CD4-positive, alpha-beta T cell treated with Interleukin-1 beta for 1 hour (primary cell): ENCODE data around the gene IL31.
"Not testable (repeated sequence)": the region's sequence is repeated elsewhere in the genome, so short reads cannot be mapped to it uniquely, and the experiment has no call there.

Experiments used
- DNase-seq, 2 donors: peaks; one replicate each; pipeline ENCODE4 v3.0.0-alpha.2; 2020 to 2022

The IL31 gene

GRCh38 chr12:122190842-122191668 lies 17.0 kb upstream of the IL31 start:
- DNase-seq, result peak; percentile 70 to 72

DNA sequence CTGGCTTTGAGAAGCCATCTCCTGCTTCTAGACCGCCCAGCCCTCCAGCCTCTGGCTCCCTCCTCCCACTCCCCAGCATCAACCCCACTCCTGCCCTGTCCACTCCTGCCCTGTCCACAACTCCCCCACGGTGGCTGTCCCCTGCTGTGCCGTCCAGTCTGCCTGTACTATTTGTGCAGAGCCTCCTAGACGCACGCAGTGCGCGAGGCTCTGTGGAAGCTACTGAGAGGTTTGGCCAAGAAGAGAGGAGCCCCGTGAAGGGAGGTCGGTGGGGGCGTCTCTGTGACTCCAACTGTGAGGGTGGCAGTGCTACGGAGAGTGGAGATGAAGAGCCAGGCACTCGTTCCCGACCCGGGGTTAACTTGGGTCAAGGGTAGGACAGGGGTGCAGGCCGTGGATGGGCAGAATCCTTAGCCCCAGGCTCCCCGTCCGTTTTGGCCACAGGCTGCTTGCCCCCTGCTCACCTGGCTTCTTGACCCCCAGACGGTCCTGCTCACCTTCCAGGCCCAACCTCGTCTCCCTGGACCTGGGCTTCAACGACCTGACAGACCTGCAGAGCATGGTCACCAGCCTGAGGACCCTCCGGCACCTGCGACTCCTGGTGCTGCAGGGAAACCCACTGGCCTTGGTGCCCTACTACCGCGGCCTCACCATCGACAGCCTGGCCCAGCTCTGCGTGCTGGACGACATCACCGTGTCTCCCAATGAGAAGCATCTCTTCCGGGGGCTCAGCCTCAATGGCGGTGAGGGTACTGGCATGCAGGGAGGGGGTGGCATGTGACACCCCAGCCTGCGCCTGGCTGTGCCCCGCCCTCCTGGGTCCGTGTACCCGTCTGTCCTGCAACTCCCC lies 15.8 kb upstream of the IL31 start:
- no peak for DNase-seq

DNA sequence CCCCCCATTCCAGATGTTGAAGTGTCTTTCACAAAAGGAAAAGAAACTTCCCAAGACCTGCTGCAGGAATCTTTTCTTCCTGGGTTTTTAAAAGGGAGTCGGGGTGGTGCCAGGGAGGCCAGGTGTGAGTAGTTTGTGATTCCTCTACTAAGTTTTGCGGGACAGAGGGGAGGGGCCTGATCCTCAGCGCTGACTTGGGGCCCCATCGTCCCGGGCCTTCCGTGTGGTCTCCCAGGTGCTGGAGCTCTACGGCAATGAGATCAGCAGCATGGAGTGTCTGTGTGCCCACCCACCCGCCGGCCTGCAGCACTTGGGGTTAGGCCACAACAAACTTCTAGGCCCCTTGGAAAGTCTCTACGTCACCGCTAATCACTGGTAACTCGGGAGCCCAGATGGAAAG lies 13.4 kb upstream of the IL31 start:
- no peak for DNase-seq

DNA sequence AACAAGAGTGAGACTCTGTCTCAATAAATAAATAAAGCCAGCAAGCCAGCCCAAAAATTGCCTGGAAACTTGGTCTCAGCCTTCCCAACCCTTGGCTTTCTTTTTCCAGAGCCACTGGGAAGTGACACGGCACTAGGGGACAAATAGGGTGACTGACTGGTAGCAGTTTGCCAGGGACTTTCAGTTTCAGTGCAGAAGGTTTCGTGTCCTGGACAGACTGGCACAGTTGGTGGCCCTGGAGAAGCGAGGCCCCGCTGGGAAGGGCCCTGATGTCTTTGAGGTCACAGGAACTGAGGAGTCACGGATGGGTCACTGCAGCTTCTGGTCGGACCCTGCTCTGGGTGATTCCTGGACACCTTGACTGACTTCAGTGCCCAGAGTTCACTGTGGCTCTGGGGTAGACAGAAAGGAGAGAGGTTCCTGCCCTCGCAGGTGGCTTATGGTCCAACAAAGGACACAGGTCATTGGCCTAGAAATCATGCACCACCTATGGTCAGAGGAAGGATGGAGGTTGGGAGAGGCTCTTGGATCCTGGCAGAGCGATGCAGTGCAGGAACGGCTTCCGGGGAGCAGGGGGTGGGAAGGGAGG lies 11.6 kb upstream of the IL31 start:
- no peak for DNase-seq

DNA sequence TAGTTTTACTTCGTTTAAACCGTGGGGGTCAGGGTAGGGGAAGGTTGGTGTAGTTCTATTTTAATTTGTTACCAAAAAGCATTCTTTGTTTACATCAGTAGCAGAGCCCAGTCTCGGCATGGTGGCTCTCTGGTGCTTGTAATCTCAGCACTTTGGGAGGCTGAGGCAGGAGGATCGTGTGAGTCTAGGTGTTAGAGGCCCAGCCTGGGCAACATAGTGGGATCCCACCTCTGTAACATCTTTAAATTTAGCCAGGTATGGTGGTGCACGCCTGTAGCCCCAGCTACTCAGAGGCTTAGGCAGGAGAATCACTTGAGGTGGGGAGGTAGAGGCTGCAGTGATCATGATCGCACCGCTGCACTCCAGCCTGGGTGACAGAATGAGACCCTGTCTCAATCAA lies 11.1 kb upstream of the IL31 start:
- no peak for DNase-seq

- peak in 1 of 2 donors; percentile 27 for DNase-seq
Measured at GRCh38 chr12:122184517-122184916, 10.5 kb upstream of the IL31 start.

- no peak for DNase-seq
Measured at GRCh38 chr12:122183588-122183940, 9.5 kb upstream of the IL31 start.

DNA sequence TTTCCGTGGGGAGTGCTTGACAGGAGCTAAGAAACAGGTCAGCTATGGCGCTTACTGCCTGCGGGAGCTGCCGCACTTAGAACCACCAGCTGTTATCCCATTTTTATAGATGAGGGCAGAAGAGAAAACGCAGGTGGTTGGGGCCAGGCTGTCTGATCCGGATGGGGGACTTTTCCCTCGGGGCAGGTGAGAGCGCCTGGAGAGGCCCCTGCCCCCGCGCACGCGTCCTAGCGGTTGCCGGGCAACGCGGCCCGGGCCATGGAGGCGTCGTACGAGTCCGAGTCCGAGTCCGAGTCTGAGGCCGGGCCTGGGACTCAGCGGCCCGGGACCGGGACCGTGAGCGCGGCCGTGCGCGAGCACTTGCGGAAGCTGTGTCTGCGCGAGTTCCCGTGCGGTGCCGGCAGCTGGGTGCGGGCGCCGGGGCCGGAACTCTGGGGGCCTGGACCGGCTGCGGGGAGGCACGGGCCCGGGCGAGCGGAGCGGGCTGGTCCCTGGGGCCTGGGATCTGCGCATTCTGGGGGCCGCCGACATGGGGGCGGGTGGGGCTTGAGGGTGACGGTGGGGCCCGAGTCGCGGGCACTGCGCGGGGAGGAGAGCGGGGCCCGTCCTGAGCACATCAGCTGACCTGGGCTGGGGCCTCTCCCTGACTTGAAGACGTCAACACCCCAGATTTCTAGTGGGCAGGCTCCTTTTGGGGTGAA lies 9.0 kb upstream of the IL31 start, which contains the start of gene LRRC43:
LRRC43 (plus strand) TSS at position 237 of the 701 bp plus-strand sequence; CDS start at position 259, 22 bp downstream.
- DNase-seq, result peak in 1 of 2 donors; percentile 39

DNA sequence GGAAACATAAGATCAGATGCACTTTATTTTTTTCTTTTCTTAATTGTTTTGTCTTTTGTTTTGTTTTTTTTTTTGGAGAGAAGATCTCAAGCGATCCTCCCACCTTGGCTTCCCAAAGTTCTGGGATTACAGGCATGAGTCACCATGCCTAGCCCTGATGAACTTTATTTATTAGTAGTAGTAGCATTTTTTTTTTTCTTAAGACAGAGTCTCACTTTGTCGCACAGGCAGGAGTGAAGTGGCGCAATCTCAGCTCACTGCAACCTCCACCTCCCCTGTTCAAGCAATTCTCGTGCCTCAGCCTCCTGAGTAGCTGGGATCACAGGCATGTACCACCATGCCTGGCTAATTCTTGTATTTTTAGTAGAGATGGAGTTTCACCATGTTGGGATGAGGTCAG lies 2.5 kb upstream of the IL31 start:
- DNase-seq, result not testable (repeated sequence)

GRCh38 chr12:122172262-122172939 lies 1.6 kb downstream of the IL31 start:
- no peak for DNase-seq

DNA sequence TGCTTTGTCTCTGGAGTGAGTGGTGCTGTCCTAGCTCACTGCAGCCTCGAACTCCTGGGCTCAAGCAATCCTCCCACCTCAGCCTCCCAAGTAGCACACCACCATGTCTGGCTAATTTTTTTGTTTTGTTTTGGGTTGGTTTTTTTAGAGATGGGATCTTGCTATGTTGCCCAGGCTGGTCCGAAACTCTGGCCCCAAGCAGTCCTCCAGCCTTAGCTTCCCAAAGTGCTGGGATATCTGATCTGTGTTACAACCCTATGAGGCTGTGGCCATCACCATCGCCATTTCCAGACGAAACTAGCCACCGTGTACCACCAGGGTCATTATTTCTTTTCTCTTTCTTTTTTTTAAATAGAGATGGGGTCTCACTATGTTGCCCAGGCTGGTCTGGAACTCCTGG lies 2.6 kb downstream of the IL31 start:
- no peak for DNase-seq

DNA sequence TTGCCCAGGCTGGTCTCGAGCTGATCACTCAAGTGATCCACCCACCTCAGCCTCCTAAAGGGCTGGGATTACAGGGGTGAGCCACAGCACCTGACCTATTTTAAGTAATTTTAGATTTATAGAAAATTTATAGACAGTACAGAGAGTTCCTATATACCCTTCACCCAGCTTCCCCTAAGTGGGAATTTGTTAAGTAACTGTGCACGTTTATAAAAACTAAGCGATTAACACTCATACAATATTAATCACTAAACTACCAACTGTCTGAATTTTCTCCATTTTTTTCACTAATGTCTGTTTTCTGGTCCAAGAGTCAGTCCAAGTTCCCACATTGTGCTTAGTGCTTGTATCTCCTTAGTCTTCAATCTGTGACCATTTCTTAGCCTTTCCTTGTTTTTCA lies 5.5 kb downstream of the IL31 start:
- no peak for DNase-seq

GRCh38 chr12:122167356-122167925 lies 6.6 kb downstream of the IL31 start:
- DNase-seq, result no peak

DNA sequence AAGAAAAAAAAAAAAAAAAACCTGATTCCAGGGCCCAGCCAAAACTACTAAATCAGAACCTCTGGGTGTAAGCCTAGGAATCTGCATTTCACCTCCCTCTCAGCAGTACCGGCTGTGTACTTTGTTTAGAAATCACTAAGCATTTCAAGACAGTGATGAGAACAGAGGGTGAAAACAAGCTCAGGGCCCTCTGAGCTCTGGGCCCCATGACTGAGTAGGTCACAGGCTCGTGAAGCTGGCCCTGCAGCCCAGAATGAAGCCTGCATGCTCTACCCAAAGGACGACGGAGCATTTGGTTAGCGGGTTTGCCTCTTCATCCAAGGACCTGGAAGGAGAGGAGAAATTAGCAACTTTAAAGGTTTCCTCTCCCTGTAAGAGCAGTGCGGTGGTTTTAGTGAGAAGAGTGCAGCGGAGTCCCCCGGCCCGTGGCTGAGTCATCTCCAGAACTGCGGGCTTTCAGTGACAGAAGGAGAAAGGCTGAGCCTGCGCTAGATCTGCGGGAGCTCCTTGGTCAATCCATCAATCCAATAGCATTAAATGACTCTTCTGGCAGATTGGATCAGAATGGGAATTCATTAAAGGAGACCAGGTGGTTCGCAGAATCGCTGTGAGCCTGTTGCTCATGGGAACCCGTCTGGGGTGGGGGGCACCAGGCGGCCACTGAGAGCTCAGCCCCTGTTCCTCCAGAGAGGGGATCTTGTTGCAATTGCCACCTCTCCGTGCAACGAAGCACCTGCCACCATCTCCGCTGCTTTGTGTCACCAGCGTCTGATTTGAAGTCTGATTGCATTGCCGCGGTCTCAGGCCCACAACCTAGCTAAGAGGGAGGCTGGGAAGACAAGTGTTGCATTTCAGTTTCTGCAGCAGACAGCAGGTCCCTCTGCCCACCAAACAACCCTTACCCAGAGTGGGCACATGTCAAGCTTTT lies 7.3 kb downstream of the IL31 start:
- DNase-seq, result peak in 1 of 2 donors; percentile 26

DNA sequence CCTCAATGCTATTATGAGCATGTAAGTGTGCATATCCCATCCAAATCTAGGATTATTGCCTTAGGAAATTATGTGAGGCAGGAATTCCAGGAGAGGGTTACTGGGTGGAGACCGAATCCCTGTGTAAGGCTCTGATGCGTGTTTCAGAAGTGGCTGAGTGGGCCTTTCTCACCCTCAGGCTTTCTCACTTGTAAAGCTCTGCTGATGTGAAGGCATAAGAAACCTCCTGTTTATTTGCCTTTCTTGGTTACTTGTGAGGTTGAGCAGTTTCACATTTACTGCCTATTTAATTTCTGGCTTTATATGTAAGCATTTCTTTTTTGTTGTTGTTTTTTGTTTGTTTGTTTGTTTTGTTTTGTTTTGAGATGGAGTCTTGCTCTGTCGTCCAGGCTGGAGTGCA lies 11.0 kb downstream of the IL31 start:
- no peak for DNase-seq

DNA sequence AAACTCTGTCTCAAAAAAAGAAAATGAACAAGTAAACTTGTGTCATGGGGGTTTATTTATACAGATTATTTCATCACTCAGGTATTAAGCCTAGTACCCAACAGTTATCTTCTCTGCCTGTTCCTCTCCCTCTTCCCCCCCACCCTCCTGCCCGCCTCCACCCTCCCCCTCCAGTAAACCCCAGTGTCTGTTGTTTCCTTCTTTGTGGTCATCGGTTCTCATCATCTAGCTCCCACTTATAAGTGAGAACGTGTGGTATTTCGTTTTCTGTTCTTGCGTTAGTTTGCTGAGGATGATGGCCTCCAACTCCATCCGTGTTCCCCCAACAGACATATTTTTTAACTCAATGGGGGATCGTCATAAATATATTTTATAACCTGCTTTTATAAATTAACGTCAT lies 12.3 kb downstream of the IL31 start:
- DNase-seq, result peak in 1 of 2 donors; percentile 35

DNA sequence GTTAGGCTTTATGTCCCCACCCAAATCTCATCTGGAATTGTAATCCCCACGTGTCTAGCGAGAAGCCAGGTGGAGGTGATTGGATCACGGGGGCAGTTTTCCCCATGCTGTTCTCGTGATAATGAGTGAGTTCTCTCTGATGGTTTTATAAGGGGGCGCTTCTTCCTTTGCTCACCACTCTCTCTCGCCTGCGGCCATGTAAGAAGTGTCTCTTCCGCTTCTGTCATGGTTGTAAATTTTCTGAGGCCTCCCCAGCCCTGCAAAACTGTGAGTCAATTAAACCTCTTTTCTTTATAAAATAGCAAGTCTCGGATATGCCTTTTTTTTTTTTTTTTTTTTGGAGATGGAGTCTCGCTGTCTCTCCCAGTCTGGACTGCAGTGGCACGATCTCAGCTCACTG lies 13.3 kb downstream of the IL31 start:
- DNase-seq, result no peak

- DNase-seq, result no peak
Measured at GRCh38 chr12:122159882-122160281, 14.1 kb downstream of the IL31 start.

GRCh38 chr12:122158700-122159285 lies 15.2 kb downstream of the IL31 start:
- DNase-seq, result no peak

DNA sequence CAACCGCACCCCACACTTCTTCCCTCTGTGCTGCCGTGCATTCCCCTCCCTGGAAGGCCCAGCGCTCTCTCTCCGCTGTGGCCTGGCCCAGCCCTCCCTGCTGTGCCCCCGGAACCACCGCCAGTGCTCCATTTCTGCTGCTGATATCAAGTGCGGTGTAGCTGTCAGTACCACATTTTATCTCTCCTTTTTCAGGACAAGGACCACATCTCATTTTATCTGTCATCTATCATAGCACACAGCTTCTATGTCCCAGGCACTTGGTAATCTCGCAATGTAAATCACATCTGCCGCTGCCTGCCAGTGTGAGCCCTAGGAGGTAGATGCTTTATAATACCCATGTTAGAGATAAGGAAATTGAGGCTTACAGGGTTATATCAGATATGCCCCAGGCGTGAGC lies 18.3 kb downstream of the IL31 start:
- DNase-seq, result no peak
